Measurements from ENCODE around the gene KLHL36. TPM values are rescaled to one million over a fixed set of nuclear protein-coding genes. Genes with fewer than 3 reads are reported as not detected.

Gene KLHL36
- total RNA-seq, 6 experiments from 2014 or later, result 20.1 to 31.3 (median 21.9) TPM

DNA sequence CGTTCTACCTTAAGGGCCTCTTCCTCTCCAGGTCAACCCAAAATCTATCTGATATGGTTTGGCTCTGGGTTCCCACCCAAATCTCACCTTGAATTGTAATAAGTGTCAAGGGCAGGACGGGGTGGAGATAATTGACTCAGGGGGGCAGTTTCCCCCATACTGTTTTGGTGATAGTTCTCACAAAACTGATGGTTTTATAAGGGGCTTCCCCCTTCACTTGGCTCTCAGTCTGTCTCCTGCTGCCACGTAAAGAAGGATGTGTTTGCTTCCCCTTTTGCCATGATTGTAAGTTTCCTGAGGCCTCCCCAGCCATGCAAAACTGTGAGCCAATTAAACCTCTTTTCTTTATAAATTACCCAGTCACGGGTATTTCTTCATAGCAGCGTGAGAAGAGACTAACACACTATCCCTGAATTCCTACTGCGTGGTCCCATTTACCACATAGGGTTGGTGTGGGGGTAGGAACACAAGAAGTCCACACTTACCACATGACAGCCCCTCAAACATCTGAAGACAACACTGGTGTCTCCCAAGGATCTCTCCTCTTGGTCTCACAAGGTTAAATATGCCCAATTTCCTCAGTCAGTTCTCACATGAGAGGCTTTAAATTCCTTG, 38.6 kb upstream of the KLHL36 start:
- TF ChIP-seq POLR2A (IDR thresholded peaks at IDR 0.05) (no peak), CTCF (IDR thresholded peaks at IDR 0.05) (no peak)
- Histone ChIP-seq H3K9me3 (no peaks in the 10 kb centered on the region), H3K4me1 (no peaks in the 10 kb centered on the region), H3K4me3 (no peak overlapping the region), H3K27me3 (no peaks in the 10 kb centered on the region), H3K36me3 (no peaks in the 10 kb centered on the region), H3K27ac (no peak overlapping the region)
- intact Hi-C loops (cut with DNase I), result loop anchor here in 1 of 2 donors (5.0 kb wide), 1 partner anchor 87 kb away; no protein-coding TSS in a partner anchor
- no peak for DNase-seq
- 35% methylated on average over 4 of the region's 6 CpGs for WGBS (ENCODE audit: insufficient coverage, low coverage, low lambda C conversion rate, missing lambda C conversion rate)
- no peak for ATAC-seq

DNA sequence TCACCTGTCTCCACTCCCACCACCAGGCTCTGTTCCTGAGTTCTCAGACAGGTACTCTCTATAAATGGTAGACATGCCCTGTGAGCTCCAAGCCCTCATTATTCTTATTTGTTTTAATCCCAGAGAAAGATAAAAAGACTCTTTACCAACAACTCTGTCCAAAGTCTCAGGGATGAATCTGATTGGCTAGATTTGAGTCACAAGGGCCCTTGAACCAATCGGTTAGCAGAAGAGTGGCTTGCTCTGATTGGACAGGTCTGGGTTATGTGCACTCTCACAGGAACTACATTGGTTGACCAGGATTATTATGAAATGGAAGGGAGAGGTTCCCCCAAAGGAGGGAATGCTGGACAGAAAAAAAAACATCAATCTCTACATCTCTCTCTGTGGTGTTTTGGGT, 37.9 kb upstream of the KLHL36 start:
- ATAC-seq (no peak), DNase-seq (no peak)
- Histone ChIP-seq H3K4me3 (no peak overlapping the region), H3K9me3 (no peaks in the 10 kb centered on the region), H3K4me1 (no peaks in the 10 kb centered on the region), H3K27ac (no peak overlapping the region), H3K36me3 (no peaks in the 10 kb centered on the region), H3K27me3 (no peaks in the 10 kb centered on the region)
- intact Hi-C loops (cut with DNase I), result loop anchor here in 1 of 2 donors (5.0 kb wide), 1 partner anchor 88 kb away; no protein-coding TSS in a partner anchor
- WGBS (ENCODE audit: insufficient coverage, low coverage, low lambda C conversion rate, missing lambda C conversion rate), result 60% methylated on average over 1 of the region's 1 CpG
- TF ChIP-seq POLR2A (IDR thresholded peaks at IDR 0.05) (no peak), CTCF (IDR thresholded peaks at IDR 0.05) (no peak)

DNA sequence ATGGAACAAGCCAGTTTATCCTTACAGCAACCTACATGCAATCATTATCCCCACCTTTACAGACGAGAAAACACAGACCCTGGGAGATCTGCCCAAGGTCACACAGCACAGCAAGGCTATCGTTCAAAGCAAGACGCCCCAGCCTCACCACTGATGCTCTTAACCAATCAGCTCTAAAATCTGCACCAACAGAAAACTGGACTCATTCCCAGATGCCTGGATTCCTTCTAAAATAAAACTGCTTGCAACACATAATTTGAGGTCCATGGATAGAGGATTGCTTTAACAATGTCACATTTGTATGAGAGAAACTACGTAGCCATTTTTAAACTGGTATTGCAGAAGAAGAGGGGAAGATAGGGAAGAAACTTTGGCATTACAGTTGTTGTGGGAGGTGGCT, 37.3 kb upstream of the KLHL36 start:
- no peak overlapping the region for H3K27ac ChIP-seq
- TF ChIP-seq POLR2A (IDR thresholded peaks at IDR 0.05) (no peak), CTCF (IDR thresholded peaks at IDR 0.05) (no peak)
- ATAC-seq (no peak), DNase-seq (no peak)
- no peaks in the 10 kb centered on the region for H3K4me1 ChIP-seq
- H3K9me3 ChIP-seq, result no peaks in the 10 kb centered on the region
- H3K36me3 ChIP-seq, result no peaks in the 10 kb centered on the region
- intact Hi-C loops (cut with DNase I), result loop anchor here in 1 of 2 donors (5.0 kb wide), 1 partner anchor 89 kb away; no protein-coding TSS in a partner anchor
- no peaks in the 10 kb centered on the region for H3K27me3 ChIP-seq
- no peak overlapping the region for H3K4me3 ChIP-seq
- WGBS (ENCODE audit: insufficient coverage, low coverage, low lambda C conversion rate, missing lambda C conversion rate), result 50% methylated on average over 4 of the region's 4 CpGs

GRCh38 chr16:84612686-84613085, 35.6 kb upstream of the KLHL36 start:
- H3K36me3 ChIP-seq, result no peaks in the 10 kb centered on the region
- ATAC-seq, result no peak
- no peak overlapping the region for H3K27ac ChIP-seq
- H3K4me3 ChIP-seq, result no peak overlapping the region
- WGBS (ENCODE audit: insufficient coverage, low coverage, low lambda C conversion rate, missing lambda C conversion rate), result 100% methylated on average over 1 of the region's 7 CpGs
- DNase-seq, result no peak
- H3K4me1 ChIP-seq, result peaks cover 0 to 6% (median 0%) of the 10 kb centered on the region in 4 donors
- TF ChIP-seq CTCF (IDR thresholded peaks at IDR 0.05) (no peak), POLR2A (IDR thresholded peaks at IDR 0.05) (no peak)
- intact Hi-C loops (cut with DNase I), result loop anchor here in 1 of 2 donors (5.0 kb wide), 1 partner anchor 90 kb away; no protein-coding TSS in a partner anchor
- peaks cover 0 to 9% of the 10 kb centered on the region in 2 donors for H3K27me3 ChIP-seq
- H3K9me3 ChIP-seq, result no peaks in the 10 kb centered on the region

All from right lobe of liver (tissue), 6 donors.